NCI-H446 treated with DMSO at 0.1 percent for 48 hours (cell line): ENCODE data around the gene CYP3A5.

Source experiments
- DNase-seq: peaks from one replicate; lab custom pipeline; 2025; lab: John Stamatoyannopoulos, UW

The CYP3A5 gene

GRCh38 chr7:99615989-99616358, 63.8 kb downstream of the CYP3A5 start:
- DNase-seq = no peak

- no peak for DNase-seq
Observed at GRCh38 chr7:99614495-99614894, 65.3 kb downstream of the CYP3A5 start.

DNA sequence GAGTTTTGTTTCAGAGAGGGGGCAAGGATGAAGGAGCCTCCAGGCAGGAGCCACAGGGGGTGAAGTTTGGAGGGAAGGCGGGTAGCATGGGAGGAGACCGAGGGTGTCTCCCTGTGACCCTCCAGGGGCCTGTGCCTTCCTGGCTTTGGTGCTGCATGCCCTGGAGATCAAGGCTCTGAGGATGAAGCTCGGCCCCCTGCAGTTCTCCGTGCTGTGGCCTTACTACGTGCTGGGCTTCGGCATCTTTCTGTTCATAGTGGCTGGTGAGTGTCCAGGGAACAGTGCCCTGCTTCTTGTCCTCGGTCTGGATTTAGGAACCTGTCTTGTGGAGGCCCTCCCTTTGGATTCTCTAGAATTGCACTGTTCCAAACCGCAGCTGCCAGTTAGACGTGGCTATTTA, 72.2 kb downstream of the CYP3A5 start:
- no peak for DNase-seq

- DNase-seq = no peak
Observed at GRCh38 chr7:99606531-99606930, 73.3 kb downstream of the CYP3A5 start.

GRCh38 chr7:99605527-99605926, 74.3 kb downstream of the CYP3A5 start:
- DNase-seq = no peak

DNA sequence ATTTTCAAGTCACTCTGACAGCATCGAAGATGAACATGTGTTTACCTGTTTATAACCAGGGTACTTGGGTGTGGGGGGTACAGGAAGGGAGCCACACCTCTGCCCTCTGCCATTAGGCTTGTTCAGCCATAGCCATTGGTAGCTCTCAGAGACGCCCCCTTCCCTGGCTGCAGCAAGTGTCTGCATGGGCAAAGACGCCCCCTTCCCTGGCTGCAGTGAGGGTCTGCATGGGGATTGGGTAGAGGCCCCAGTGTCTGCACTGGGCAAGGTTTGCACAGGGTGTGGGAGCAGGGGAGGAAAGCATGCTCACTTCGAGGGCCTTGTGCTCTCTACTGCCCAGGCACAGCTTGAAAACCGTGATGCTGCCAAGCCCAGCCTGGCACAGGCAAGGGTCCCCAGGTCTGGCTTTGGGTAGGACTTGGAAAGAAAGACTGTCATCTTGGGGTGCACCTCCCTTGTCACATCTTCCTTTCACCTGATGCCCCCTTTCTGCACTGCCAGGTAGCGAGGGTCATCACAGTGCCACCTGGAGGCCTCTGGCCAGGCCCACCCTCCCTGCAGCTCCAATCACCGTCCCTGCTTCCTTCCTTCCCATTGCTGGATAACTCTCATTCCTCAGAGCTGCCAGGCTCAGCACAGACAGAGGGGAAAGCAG, 78.0 kb downstream of the CYP3A5 start:
- DNase-seq = no peak

- no peak for DNase-seq
Observed at GRCh38 chr7:99599836-99600235, 80.0 kb downstream of the CYP3A5 start.
